Regular cardiac myocyte (primary cell): ENCODE data around the gene KIAA1755. TPM values are rescaled to one million over a fixed set of nuclear protein-coding genes. Genes with fewer than 3 reads are reported as not detected.

Experiments
- total RNA-seq: library from RNA; depleted of rRNA; stranded (reverse); fragments of >200 nt; gene quantifications from 2 replicates; pipeline ENCODE4 v1.2.3, GENCODE V29; 2014

The KIAA1755 gene, protein sequence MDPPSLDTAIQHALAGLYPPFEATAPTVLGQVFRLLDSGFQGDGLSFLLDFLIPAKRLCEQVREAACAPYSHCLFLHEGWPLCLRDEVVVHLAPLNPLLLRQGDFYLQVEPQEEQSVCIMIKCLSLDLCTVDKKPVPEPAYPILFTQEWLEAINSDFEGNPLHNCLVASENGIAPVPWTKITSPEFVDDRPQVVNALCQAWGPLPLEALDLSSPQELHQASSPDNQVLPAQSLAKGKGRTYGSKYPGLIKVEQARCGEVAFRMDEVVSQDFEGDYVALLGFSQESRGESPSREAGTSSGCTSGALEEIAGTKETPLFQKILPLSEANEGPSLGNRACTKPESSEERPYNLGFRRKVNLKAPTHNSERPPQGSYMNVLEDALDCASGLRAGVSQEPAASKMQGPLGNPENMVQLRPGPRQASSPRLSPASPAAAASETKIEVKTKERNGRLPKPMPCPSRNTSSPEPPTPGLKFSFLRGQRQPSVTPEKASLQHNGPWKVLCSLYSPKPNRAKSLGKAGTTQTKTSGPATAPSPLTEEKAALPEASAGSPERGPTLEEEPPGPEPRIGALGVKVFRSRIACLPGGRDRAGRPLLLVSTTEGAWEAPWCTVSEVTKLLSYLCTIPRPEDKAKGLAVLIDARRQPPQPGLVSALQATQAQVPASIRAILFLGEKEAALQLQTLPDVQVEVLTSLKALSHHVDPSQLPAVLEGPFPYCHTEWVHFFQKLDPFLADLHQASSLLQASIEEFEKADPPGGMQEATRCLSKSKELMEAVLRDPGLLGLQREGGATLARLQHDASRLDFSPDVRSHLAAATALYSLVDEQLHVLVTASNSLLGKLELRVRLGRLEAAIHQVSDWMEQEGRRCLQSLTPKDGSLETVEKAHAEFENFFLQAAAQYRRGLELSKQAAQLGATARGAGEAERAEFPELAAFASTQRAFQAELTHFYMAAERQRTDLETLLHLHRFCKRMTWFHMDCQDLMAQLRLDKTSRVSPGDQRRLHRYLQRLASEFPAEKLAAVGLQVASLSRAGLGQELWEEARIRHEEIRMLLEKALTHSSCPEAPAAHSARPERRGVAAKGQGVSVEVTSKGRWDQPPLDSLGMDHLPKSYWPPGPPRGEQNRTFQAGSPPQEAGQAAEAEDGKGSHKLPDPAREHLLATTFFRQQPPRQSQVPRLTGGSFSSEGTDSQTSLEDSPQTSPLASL
- 2.5 and 3.1 TPM in 2 replicates for total RNA-seq

DNA sequence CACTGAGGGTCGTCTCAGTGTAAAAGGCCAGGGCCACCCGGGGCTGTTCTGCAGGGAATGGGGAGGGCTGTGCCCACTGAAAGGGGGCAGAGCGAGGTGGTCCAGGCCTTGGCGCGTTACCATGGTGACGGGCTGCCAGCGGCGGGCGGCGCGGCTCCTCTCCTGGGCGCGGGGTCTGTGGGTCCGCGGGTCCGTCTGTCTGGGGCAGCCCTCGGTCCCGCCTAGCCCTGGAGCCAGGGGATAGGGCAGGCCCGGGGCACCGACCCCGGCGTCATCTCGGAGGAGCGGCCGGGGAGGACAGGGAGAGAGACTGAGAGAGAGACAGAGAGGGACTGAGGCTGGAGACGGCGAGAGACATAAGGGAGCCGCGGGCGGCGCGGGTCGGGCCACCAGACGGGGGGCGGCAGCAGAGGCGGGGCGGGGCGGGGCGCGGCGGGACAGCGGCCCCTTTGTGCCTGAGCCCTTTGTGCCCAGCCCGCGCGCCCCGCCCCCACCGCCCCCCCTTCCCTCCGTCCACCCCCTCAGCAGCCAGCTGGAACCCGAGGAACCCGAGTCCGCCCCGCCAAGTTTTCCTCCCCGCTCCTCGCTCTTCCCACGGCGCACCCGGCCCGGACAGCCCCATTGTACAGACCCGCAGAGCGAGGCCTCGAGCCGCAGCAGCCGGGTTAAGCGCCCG, at the start of gene KIAA1755:
KIAA1755 (minus strand) TSS at position 358 of the 676 bp plus-strand sequence; CDS start at position 123, 235 bp downstream.

DNA sequence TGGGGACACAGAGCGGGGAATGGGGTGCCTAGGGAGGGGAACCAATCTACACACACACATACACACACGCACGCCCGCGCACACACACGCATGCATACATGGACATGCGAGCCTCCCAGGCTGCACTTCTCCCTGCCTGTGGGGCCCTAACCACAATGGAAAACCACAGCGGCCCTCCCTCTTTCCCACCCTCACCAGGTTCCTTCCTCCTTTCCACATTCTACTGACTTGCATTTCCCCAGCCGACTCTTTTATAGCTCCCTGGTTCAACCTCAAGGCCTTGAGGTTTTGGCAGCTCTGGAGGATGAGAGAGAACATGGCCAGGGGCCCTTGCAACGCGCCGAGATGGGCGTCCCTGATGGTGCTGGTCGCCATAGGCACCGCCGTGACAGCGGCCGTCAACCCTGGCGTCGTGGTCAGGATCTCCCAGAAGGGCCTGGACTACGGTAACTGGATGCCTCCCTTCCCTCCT, 43.4 kb upstream of the KIAA1755 start, which contains the start of gene BPI:
BPI (plus strand) TSS at position 249 of the 472 bp plus-strand sequence; CDS start at position 317, 68 bp downstream.

DNA sequence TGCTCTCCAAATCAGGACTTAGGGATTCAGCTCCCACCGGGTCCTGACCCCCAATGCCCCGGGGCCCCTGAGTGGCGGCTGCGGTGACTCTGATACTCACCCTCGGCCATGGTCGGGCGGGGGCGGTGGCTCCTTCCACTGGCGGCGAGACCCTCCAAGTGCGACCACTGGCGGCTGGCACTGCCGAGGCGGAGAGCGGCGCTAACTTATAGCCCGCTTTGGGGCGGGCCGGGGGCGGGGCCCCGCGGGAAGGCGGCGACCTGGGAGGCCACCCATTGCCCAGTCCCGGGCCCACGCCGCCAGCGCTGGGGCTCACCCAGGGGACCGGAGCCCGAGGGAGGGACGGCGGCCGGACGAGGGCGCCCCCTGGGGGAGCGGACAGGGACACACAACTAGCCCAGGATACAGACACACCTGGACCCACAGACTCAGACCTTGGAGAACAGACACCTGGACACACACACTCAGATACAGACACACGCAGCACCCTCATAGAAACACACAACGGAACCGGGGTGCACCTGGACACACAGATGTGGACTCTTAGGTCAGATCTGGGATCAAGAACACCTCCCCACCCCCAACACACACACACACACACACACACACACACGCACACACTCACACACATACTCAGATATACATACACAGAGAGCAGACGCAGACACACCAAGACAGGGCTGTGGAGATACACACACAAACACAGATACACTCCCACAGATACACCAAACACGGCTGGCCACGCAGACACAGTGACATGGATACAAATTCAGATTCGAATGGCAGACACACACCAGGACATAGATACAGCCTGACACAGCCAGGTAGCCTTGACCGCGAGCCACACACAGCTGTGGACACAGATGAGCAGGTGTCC, 95.2 kb downstream of the KIAA1755 start, which contains the start of gene TGM2:
TGM2 (minus strand) TSS at position 182 of the 877 bp plus-strand sequence; CDS start at position 110, 72 bp downstream.

Other genes starting within 250 kb of the KIAA1755 start
- gene TTI1, start 227.3 kb downstream of the KIAA1755 start, total RNA-seq = 14.1 and 21.7 TPM in 2 replicates
- 17.2 and 21.1 TPM in 2 replicates for gene RPRD1B, start 227.0 kb downstream of the KIAA1755 start, total RNA-seq
- 371 and 457 TPM in 2 replicates for gene TGM2, start 95.5 kb downstream of the KIAA1755 start, total RNA-seq
- 0.28 TPM in 1 of 2 replicates, not detected in the other for gene BPI, start 43.4 kb upstream of the KIAA1755 start, total RNA-seq
- gene LBP, start 85.7 kb upstream of the KIAA1755 start, total RNA-seq = 0.56 TPM in 1 of 2 replicates, not detected in the other
- gene SNHG17, start 174.6 kb upstream of the KIAA1755 start, total RNA-seq = 8.2 and 11.3 TPM in 2 replicates
- 18.6 and 24.8 TPM in 2 replicates for gene RALGAPB, start 212.1 kb upstream of the KIAA1755 start, total RNA-seq